AG04449 (cell line): ENCODE data around the gene SPINK8.
A peak's percentile ranks its signal among the peaks of the same experiment; 100 is the strongest.

Source experiments
- CTCF ChIA-PET: fragments of 350-600 bp; formaldehyde crosslinking; extraction: SDS; loops from one replicate; lab custom pipeline; 2021; ENCODE audit warnings: antibody characterized with exemption; lab: Yijun Ruan, JAX
- POLR2A ChIA-PET: fragments of 400-600, 350-600 bp; formaldehyde crosslinking; extraction: SDS; loops from one replicate; lab custom pipeline; 2020; ENCODE audit warnings: antibody characterized with exemption, inconsistent platforms; lab: Yijun Ruan, JAX
- DNase-seq: peaks from one replicate; pipeline ENCODE4 v3.0.0-alpha.2; 2010; ENCODE audit warnings: low read depth, low spot score
- H3K4me3 ChIP-seq: 2 replicates; pipeline ENCODE4 v1.5.1; 2011; ENCODE audit warnings: low read depth, mild to moderate bottlenecking, control low read depth, low read length
- CTCF ChIP-seq: IDR thresholded peaks from one replicate; pipeline ENCODE4 v1.5.1; 2011; ENCODE audit warnings: mild to moderate bottlenecking, moderate library complexity, low read length, control low read depth, inconsistent platforms; ENCODE audit not compliant: insufficient read depth; ENCODE audit errors: missing control alignments

Gene SPINK8

GRCh38 chr3:48285675-48286074 lies 47.8 kb downstream of the SPINK8 start:
- no peak overlapping the region for H3K4me3 ChIP-seq
- ChIA-PET POLR2A (no interaction called here), CTCF (interaction anchor here (1.4 to 27.9 kb wide), 4 partner anchors 8 to 148 kb away, joined by 3 to 948 read pairs (median 10); partner anchors contain the start of genes CCDC51, PLXNB1 and TMA7)
- DNase-seq, result no peak
- TF ChIP-seq CTCF, result no peak

GRCh38 chr3:48285132-48285531 lies 48.3 kb downstream of the SPINK8 start:
- TF ChIP-seq CTCF, result no peak
- H3K4me3 ChIP-seq, result no peak overlapping the region
- ChIA-PET POLR2A (no interaction called here), CTCF (interaction anchor here (1.9 to 27.9 kb wide), 4 partner anchors 11 to 149 kb away, joined by 7 to 948 read pairs (median 12); partner anchors contain the start of genes CCDC51, PLXNB1 and TMA7)
- DNase-seq, result peak; percentile 21

GRCh38 chr3:48280881-48281280 lies 52.6 kb downstream of the SPINK8 start:
- TF ChIP-seq CTCF, result no peak
- ChIA-PET CTCF (interaction anchor here (0.8 to 27.9 kb wide), 6 partner anchors 9 to 153 kb away, joined by 3 to 948 read pairs (median 4); partner anchors contain the start of genes CCDC51, PLXNB1 and TMA7), POLR2A (no interaction called here)
- no peak for DNase-seq
- no peak overlapping the region for H3K4me3 ChIP-seq

GRCh38 chr3:48278884-48279559 lies 54.4 kb downstream of the SPINK8 start:
- ChIA-PET POLR2A (no interaction called here), CTCF (interaction anchor here (0.7 to 27.9 kb wide), 4 partner anchors 122 to 270 kb away, joined by 3 to 948 read pairs (median 6); partner anchors contain the start of genes CCDC51, PLXNB1 and TMA7)
- DNase-seq, result no peak

GRCh38 chr3:48276911-48277641 lies 56.4 kb downstream of the SPINK8 start:
- no peak for DNase-seq
- POLR2A ChIA-PET, result no interaction called here
- no peak overlapping the region for H3K4me3 ChIP-seq
- no peak for TF ChIP-seq CTCF
- CTCF ChIA-PET, result interaction anchor here (1.0 to 27.9 kb wide), 5 partner anchors 9 to 157 kb away, joined by 3 to 948 read pairs (median 5); partner anchors contain the start of genes CCDC51, PLXNB1 and TMA7

More at GRCh38 chr3:48278884-48279559, 54.4 kb downstream of the SPINK8 start:
- H3K4me3 ChIP-seq, result no peak overlapping the region
- TF ChIP-seq CTCF, result no peak
